GM12891 (cell line): Measurements from ENCODE around the gene BCAS1.

Experiments used
- PAX5 ChIP-seq: IDR thresholded peaks from 2 replicates; pipeline ENCODE4 v1.6.1; 2011; ENCODE audit warnings: low read length, moderate library complexity, mild to moderate bottlenecking; ENCODE audit not compliant: insufficient read depth, severe bottlenecking
- POLR2A ChIP-seq: IDR thresholded peaks from 2 replicates; pipeline ENCODE4 v1.6.1; 2011; ENCODE audit warnings: low read depth, low read length, control low read depth
- POLR2AphosphoS5 ChIP-seq: IDR thresholded peaks from 2 replicates; pipeline ENCODE4 v1.6.1; 2011; ENCODE audit warnings: low read depth, low read length, control low read depth
- POU2F2 ChIP-seq: IDR thresholded peaks from 2 replicates; pipeline ENCODE4 v1.6.1; 2011; ENCODE audit warnings: low read depth, mild to moderate bottlenecking, control low read depth, low read length, moderate library complexity
- SPI1 ChIP-seq: IDR thresholded peaks from 2 replicates; pipeline ENCODE4 v1.6.1; 2011; ENCODE audit warnings: low read depth, low read length, control low read depth
- TAF1 ChIP-seq: IDR thresholded peaks from 2 replicates; pipeline ENCODE4 v1.6.1; 2011; ENCODE audit warnings: low read depth, low read length, control low read depth

DNA sequence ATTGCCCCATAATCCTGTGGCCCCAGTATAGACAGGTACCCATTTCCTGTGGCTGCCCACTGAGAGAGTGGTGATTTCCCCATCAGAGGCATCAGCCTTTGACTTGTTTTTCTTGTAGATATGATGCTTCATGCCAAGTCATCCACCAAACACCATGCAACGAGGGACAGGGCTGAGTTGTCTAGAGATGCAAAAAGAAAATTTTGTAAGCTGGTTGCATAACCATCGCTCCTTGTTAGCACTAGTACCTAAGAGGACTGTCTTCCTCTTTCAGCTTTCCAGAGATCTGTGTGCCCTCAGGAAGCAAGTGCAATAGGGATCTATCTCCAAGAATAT lies 166.8 kb downstream of the BCAS1 start:
- TF ChIP-seq TAF1 = no peak
- TF ChIP-seq POLR2AphosphoS5 = no peak
- no peak for TF ChIP-seq SPI1
- no peak for TF ChIP-seq POLR2A
- no peak for TF ChIP-seq PAX5
- no peak for TF ChIP-seq POU2F2
